Measurements from ENCODE around the gene ZNF236. TPM values are rescaled to one million over a fixed set of nuclear protein-coding genes. Genes with fewer than 3 reads are reported as not detected.

The ZNF236 gene
- total and polyA plus RNA-seq, 2 of the 13 experiments (the other 11 are each of a cell fraction or from before 2014, with no cell fraction given) = 3.0 to 7.2 TPM

- FAIRE-seq (no peak), DNase-seq (ENCODE audit: low spot score) (no peak), ATAC-seq (no peak)
- no peaks in the 10 kb centered on the region for H4K20me1 ChIP-seq (ENCODE audit: insufficient read depth, low read length)
- WGBS (ENCODE audit: low lambda C conversion rate) = 84% methylated on average over 6 of the region's 6 CpGs
- BruUV-seq (replicated peaks) = no TSS peak
- POLR2A ChIA-PET = no interaction called here
- no peaks in the 10 kb centered on the region for H3K36me3 ChIP-seq (replicated peaks in 1 of 2; ENCODE audit: control insufficient read depth in 1 of 2, insufficient read depth in 2 of 2, low read length in 2 of 2)
- TF ChIP-seq NFE2L1 (CRISPR knock-in tag; IDR thresholded peaks at IDR 0.05; ENCODE audit: borderline replicate concordance) (no peak), U2AF2 (IDR thresholded peaks at IDR 0.05; ENCODE audit: low read depth, low read length) (no peak), ZNF652 (CRISPR knock-in tag; IDR thresholded peaks at IDR 0.05; ENCODE audit: borderline replicate concordance, low read depth) (no peak), ZZZ3 (CRISPR knock-in tag; IDR thresholded peaks at IDR 0.05; ENCODE audit: borderline replicate concordance) (no peak), MTF2 (CRISPR knock-in tag; IDR thresholded peaks at IDR 0.05; ENCODE audit: borderline replicate concordance) (no peak), FLYWCH1 (CRISPR knock-in tag; IDR thresholded peaks at IDR 0.05) (no peak), ZBTB25 (CRISPR knock-in tag; IDR thresholded peaks at IDR 0.05) (no peak), ZNF292 (CRISPR knock-in tag; IDR thresholded peaks at IDR 0.05; ENCODE audit: borderline replicate concordance, low read depth) (no peak), ZXDC (CRISPR knock-in tag; IDR thresholded peaks at IDR 0.05) (no peak), REXO4 (CRISPR knock-in tag; IDR thresholded peaks at IDR 0.05; ENCODE audit: borderline replicate concordance) (no peak), ZNF253 (CRISPR knock-in tag; IDR thresholded peaks at IDR 0.05; ENCODE audit: borderline replicate concordance) (no peak), ZNF614 (CRISPR knock-in tag; IDR thresholded peaks at IDR 0.05; ENCODE audit: borderline replicate concordance) (no peak), ZFP91 (CRISPR knock-in tag; IDR thresholded peaks at IDR 0.05; ENCODE audit: borderline replicate concordance) (no peak), ELK4 (CRISPR knock-in tag; IDR thresholded peaks at IDR 0.05; ENCODE audit: borderline replicate concordance) (no peak), ZNF678 (CRISPR knock-in tag; IDR thresholded peaks at IDR 0.05) (no peak)
- peaks cover 18% of the 10 kb centered on the region for H3K4me1 ChIP-seq (ENCODE audit: insufficient read depth, low read length)
- H3K79me2 ChIP-seq (ENCODE audit: insufficient read depth, low read length) = peaks cover 26% of the 10 kb centered on the region
- no peak overlapping the region for H3K27ac ChIP-seq (ENCODE audit: extremely low read length, insufficient read depth, low read length)
- no peak overlapping the region for H2AFZ ChIP-seq (ENCODE audit: low read length)
- in situ Hi-C loops (cut with HindIII; ENCODE audit: extremely low pct_ligation_motif_present, low pct_unique_long_range_greater_than_20kb) (no loop called here), intact Hi-C loops (cut with micrococcal nuclease; ENCODE audit: unreplicated experiment) (no loop called here)
- H3K9me3 ChIP-seq (ENCODE audit: low read length) = no peaks in the 10 kb centered on the region
- no peak overlapping the region for H3K4me2 ChIP-seq (ENCODE audit: low read depth, low read length)
- no peaks in the 10 kb centered on the region for H3K27me3 ChIP-seq (ENCODE audit: control insufficient read depth in 1 of 2, insufficient read depth in 2 of 2, low read length in 2 of 2)
- CTCF ChIA-PET (ENCODE audit: low intra/inter-chr PET ratio, low total read pairs) = no interaction called here
- no peak overlapping the region for H3K9ac ChIP-seq (ENCODE audit: insufficient read depth, low read depth, low read length)
- no peak overlapping the region for H3K4me3 ChIP-seq (replicated peaks in 1 of 3; ENCODE audit: insufficient read depth in 1 of 3, low read depth in 2 of 3, low read length in 3 of 3)
These were observed 14.7 kb downstream of the ZNF236 start for GRCh38 chr18:76837071-76837470.
